LNCaP clone FGC (cell line): ENCODE measurements around the gene POR.

ENCODE experiments used
- DNase-seq: peaks from one replicate; pipeline ENCODE4 v3.0.0-alpha.2; 2011; ENCODE audit warnings: low read depth
- H3K4me3 ChIP-seq: 2 replicates; pipeline ENCODE4 v1.5.1; 2011; ENCODE audit warnings: mild to moderate bottlenecking, low read depth, low read length, control low read depth
- TF ChIP-seq, protein P1 (sequence below): IDR thresholded peaks from 2 replicates; pipeline ENCODE4 v1.5.1; 2012; ENCODE audit warnings: mild to moderate bottlenecking; ENCODE audit not compliant: control insufficient read depth, insufficient read depth; ENCODE audit errors: extremely low read depth

The POR gene

DNA sequence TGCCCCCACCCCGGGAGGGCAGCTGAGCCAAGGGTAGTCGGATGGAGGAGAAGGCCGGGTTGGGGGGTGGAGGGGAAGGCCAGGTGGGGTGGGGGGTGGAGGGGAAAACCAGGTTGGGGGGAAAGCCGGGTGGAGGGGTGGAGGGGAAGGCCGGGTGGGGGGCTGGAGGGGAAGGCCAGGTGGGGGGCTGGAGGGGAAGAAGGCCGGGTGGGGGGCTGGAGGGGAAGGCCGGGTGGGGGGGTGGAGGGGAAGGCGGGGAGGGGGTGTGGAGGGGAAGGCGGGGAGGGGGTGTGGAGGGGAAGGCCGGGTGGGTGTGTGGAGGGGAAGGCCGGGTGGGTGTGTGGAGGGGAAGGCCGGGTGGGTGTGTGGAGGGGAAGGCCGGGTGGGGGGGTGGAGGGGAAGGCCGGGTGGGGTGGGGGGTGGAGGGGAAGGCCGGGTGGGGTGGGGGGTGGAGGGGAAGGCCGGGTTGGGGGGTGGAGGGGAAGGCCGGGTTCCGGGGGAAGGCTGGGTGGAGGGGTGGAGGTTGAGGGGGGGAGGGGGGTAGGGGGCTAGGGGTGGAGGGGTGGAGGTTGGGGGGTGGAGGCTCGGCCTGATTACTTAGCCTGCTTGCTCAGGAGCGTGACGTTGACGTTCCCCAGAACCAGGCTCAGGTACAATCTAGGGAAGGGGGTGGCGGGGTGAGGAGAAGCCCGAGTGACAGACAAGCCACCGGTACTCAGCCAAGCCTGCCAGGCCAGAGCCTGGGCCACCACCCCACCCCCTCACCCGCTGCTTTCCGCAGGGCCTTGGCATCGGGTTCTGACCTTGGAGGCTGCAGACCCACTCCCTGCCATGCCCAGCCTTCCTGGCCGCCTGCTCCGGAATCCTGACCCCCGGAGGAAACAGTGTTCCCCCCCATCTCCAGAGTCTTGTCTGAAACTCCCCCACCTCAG is 73.9 kb downstream of the POR start:
- TF ChIP-seq, protein P1, sequence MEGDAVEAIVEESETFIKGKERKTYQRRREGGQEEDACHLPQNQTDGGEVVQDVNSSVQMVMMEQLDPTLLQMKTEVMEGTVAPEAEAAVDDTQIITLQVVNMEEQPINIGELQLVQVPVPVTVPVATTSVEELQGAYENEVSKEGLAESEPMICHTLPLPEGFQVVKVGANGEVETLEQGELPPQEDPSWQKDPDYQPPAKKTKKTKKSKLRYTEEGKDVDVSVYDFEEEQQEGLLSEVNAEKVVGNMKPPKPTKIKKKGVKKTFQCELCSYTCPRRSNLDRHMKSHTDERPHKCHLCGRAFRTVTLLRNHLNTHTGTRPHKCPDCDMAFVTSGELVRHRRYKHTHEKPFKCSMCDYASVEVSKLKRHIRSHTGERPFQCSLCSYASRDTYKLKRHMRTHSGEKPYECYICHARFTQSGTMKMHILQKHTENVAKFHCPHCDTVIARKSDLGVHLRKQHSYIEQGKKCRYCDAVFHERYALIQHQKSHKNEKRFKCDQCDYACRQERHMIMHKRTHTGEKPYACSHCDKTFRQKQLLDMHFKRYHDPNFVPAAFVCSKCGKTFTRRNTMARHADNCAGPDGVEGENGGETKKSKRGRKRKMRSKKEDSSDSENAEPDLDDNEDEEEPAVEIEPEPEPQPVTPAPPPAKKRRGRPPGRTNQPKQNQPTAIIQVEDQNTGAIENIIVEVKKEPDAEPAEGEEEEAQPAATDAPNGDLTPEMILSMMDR = no peak
- H3K4me3 ChIP-seq = no peak overlapping the region
- no peak for DNase-seq

DNA sequence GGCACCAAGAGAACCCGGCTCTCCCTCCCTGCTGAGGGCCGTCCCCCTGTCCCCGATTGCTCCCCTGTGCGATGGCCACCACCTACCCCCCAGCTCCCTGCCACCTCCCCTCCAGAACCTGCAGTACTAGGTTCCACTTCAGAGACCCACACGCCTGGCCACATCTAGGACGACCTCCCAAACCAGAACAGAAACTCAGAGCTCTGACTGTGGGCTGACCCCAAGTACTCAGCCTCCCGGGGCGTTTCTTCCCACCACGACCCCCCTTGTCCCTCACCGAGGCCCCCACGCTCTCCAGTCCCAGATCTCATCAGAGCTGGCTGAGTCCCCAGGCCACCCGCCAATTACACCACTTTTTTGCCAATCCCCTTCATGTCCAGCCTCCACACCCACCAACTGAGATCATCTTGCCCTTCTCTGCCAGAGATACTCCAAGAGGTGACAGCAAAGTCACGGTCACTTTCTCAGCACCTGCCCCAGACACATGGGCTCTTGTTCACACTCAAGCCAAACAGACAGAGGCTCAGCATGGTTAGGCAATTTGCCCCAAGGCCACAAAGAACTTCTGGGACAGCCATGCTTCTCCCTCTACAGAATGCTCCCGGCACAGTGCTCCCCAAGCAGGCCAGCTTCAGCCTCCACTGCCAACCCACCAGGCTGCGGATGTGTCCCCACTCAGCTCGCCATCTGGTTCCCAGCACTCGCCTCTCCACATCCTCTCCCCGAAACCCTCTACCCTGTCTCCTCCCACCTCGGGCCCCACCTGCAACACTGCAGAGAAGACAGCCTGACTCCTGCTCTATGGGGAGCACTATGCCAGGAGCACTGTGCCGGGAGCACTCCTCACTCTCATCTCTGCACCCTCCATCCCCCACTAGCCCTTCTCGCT is 74.8 kb downstream of the POR start:
- H3K4me3 ChIP-seq = no peak overlapping the region
- DNase-seq = no peak
- TF ChIP-seq, protein P1 = no peak

DNA sequence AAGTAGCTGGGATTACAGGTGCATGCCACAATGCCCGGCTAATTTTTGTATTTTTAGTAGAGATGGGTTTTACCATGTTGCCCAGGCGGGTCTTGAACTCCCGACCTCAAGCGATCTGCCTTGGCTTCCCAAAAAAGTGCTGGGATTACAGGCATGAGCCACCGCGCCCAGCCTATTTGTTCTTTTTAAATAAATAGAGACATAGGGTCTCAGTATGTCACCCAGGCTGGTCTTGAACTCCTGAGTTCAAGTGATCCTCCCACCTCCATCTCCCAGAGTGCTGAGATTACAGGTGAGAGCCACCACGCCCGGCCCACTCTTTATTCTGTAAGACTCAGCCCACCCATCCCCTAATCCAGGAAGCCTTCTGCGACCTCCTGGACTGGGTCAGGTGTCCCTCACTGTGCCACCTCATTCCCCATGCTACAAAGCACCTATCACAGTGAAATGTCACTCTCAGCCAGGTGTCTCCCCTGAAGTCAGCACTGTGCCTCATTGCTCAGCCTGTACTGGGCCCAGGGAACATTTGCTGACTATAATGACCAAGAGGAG is 76.7 kb downstream of the POR start:
- no peak for DNase-seq
- TF ChIP-seq, protein P1 = no peak
- no peak overlapping the region for H3K4me3 ChIP-seq

DNA sequence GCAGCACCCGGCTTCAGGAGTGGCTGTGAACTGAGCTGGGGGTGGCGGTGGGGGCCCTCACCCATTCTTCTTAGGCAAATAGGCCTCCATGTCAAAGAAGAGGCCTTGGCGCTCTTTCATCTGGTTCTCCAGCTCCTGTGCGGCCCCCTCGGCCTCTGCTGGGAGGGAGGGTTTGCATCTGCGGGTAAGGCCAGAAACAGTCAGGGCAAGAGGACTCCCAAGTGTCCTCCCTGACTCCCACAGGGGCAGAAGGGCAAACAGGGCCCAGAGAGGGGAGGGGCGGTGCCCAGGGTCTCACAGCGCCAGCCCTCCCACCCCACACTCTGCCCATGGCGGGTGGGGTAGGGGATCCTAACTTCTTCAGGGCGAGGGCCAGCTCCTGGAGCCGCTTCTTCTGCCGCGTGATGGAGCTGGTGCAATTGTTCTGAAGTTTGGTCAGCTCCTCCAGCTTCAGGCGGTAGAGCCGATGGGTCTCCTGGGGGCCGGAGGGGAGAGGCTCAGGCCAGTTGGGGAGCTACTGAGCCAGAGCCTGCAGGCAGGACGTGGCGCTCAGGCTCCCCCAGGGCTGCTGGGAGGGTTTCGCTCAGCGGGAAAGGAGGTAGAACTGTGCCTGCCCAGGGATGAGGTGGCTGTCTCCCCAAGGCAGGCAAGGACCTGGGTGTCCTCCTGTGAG is 77.3 kb downstream of the POR start:
- DNase-seq = no peak
- TF ChIP-seq, protein P1 = no peak
- no peak overlapping the region for H3K4me3 ChIP-seq

DNA sequence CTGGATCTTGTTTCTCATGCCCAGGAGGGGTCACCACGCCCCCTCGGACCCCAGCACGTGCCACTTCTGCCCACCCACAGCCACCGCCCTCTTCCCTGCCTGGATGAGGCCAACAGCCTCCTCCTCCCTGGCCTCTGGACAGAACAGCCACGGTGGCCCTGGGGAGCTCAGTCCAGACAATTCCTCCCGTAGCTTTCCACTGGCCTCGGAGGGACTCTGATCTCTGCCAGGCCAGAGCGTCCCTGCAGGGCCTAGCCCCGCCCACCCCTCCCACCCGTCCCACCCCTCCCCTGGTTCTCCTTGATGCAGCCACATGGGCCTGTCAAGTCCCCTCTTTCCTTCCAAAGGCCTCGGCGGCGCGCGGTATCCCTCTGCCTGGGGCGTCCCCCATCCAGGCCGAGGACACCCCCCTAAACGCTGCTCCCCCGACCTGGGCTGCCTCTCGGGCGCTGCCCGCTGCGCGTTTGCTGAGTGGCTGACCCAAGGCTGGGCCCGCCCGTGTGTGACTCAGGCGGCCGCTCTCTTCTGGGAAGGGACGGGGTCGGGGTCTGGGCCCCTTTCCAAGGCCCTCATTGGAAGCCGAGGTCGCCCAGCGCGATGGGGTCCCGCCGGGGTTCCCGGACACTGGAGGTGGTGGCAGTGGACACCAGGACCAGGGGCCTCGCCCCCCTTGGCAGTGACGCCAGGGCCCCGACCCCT is 78.9 kb downstream of the POR start:
- TF ChIP-seq, protein P1 = no peak
- DNase-seq = peak; percentile 3

More for the DNA sequence above, 78.9 kb downstream of the POR start:
- H3K4me3 ChIP-seq = peak overlapping the region; percentile 75
